ENCODE results near the gene MTFR1L.

GRCh38 chr1:25861316-25862286 lies 41.8 kb downstream of the MTFR1L start:
- TF ChIP-seq SP1 (IDR thresholded peaks at IDR 0.05) = no peak
- no peak for TF ChIP-seq TARDBP (IDR thresholded peaks at IDR 0.05)
- TF ChIP-seq ARNT (IDR thresholded peaks at IDR 0.05) = no peak
- no peak for TF ChIP-seq FOXK2 (IDR thresholded peaks at IDR 0.05)
- no peak for TF ChIP-seq BHLHE40 (IDR thresholded peaks at IDR 0.05; ENCODE audit: borderline replicate concordance)
- TF ChIP-seq PKNOX1 (IDR thresholded peaks at IDR 0.05) = no peak
- no peak for TF ChIP-seq LEF1 (IDR thresholded peaks at IDR 0.05; ENCODE audit: borderline replicate concordance)
- TF ChIP-seq L3MBTL2 (conservative IDR thresholded peaks at IDR 0.05) = no peak

Data from HEK293T (cell line).